HG03575 (cell line): Measurements from ENCODE around the gene SHANK3.
"Not testable (repeated sequence)": the region's sequence is repeated elsewhere in the genome, so short reads cannot be mapped to it uniquely, and the experiment has no call there.

ENCODE experiments used
- ATAC-seq: cut with Tn5 transposase; IDR thresholded peaks from one replicate; pipeline ENCODE4 v1.9.1; 2021; ENCODE audit not compliant: unreplicated experiment, insufficient number of reproducible peaks, low FRiP score; ENCODE audit errors: extremely low read depth

Gene SHANK3

DNA sequence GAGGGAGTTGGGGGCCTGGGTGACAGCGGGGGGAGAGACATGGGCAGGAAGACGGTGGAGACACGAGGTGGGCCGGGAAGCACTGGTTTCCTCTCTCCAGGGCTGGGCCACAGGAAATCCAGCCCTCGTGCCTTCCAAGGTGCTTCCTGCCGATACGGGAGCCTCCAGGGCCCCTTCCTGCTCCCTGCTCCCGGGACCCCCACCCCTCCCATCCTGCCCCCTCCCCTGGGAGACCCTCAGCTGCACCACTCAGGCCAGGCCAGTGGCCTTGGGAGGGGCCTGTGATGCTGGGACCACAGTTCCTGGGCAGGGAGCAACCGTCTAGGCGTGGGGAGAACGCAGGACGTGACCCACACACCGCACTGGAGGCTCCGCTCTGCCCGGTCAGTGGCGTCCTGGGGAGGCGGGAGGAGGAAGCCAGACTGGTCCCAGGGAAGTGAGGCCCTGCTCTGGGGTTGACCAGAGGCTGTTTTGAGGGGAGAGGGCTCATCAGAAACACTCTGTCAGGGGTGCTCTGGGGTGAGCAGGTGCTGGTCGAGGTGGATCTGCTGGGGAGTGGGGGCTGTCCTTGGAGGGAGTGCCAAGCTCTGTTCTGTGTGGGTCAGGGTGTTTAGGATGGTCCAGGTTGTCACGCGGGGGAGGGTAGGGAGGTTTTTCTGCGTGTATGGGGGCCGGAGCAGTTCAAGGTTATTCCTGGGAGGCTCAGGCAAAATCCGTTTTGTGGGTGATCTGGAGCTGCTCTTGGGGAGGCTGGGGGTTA, at the start of gene SHANK3:
Gene SHANK3, plus strand, starts transcription at position 353 of the 760 bp plus-strand sequence.
- no peak for ATAC-seq

DNA sequence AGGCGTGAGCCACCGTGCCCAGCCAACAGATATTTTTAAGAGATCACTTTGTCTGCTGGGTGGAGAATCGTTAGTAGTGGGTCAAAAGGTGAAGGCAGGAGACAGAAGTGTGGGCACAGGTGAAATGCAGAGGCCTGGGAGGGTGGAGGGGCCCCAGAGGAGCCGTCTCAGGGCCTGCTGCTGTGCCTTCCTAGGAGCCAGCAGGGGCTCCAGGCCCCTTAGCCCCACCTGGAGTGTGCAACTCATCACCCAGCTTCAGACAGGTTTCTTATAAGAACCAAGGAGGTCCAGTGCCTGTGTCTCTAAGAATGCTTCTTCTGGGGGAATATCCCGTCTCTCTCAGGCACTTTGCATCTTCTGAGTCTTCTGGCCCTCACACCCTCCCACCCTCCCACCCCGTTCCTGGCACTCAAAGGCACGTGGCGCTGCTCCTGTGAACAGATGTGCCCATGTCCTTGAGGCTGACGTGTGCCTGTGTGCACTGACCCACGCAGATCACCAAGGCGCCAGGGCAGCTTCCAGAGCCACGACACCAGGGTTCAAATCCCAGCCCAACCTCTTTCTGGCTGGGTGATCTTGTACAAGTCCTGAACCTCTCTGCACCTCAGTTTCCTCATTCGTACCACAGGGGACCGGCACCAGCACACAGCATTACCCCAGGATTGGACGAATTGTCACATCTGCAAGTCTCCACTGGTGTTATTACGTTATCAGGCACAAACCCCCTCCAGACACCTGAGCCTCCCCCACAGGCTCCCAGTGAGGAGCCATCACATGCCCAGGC, 48.1 kb upstream of the SHANK3 start:
- no peak for ATAC-seq

DNA sequence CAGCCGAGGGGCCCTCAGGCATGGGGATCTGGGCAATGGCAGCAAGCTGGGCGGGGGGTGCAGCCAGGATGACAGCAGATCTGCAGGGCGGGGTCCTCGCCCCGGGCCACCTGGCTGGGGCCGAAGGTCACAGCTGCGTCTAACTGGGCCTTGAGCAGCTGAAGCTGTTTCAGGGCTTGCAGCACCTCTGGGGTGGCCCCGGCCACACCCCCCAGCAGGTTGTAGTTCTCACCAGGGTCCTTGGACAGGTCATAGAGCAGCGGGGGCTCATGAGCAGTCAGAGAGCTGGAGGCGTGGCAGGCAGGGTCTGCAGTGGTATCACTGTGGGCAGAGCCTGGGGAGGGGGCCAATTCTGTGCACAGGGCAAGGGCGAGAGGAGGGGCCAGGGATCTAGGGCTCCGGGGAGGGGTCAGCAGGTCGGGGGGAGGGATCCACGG, 47.5 kb upstream of the SHANK3 start:
- ATAC-seq: no peak

DNA sequence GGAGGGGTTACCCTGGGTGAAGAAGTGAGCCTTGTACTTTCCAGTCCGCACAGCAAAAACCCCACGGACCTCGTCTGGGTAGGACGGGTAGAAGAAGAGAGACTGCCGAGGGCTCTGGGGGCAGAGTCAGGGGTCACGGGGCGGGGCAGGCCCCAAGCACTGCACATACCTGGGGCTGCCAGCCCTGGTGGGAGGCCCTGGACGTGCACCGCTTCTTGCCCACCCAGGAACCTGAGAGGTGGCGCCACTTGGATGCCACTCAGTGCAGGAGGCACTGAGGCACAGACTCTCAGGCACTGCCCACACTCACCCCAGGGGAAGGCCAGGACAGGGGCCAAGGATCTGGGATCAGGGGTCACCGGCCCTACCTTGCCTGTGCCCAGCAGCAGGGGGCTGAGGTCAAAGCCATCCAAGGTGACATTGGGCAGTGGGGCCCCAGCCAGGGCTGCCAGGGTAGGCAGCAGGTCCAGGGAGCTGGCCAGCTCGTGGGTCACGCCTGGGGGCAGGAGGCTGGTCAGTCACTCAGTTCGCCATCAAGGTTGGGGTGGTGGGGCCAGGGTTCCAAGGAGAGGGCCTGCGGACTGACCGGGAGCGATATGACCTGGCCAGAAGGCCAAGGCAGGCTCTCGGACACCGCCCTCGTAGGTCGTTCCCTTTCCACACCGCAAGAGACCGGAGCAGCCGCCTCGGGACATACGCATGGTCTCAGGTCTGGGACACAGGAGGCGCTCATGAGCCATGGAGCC, 46.9 kb upstream of the SHANK3 start:
- ATAC-seq: no peak

DNA sequence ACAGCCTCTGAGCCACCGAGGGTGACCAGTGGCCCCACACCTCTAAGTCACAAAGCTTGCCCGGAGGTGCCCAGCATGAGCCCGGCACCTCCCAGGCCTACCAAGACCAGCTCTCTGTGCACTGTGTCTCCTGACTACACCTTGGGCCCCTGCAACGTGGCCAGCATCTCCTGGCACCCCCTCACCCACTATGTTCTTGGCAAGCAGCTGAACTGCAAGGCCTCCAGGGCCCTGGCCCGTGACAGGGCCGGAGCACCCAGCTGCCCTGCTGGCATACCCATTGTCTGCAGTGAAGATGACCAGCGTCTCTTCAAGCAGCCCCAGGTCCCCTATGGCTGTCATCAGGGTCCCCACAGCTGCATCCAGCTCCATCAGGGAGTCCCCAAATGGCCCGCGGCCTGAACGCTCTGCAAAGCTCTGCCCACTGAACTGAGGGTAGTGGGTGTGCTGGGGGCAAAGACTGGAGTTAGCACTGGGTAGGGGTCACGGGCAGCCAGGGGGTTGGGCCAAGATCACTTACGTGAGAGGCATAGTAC, 46.2 kb upstream of the SHANK3 start:
- no peak for ATAC-seq

DNA sequence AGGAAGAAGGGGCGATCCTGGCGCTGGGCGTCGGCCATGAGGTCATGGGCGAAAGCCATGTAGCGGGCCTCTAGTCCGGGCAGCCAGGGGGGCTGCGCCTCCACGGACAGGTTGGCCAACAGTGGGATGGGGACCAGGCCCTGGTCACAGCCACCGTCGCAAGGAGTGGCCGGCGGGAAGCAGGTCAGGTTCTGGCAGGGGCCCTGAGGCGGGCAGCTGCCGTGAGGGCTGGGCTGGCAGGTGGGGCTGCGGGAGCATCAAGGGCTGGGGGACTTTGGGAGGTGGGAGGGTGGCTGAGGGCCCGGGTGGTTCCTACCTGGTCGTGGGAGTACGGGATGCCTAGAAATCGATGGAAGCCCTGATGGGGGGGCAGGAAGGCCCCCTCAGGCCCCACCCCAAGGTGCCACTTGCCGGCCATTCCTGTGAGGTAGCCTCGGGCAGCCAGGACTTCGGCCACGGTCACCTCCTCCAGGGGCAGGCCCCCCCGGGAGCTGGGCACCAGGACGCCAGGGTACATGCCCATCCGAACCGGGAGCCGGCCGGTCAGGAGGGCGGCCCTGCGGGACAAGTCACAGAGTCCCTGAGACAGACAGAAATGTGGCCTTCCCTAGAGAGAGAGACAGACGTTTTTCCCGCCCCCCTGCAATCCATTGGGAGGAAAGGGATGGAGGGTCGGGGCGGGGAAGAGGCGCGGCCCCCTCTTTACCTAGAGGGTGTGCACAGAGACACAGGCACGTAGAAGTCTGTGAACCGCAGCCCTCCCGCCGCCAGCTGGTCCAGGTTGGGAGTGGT, 45.6 kb upstream of the SHANK3 start:
- no peak for ATAC-seq

DNA sequence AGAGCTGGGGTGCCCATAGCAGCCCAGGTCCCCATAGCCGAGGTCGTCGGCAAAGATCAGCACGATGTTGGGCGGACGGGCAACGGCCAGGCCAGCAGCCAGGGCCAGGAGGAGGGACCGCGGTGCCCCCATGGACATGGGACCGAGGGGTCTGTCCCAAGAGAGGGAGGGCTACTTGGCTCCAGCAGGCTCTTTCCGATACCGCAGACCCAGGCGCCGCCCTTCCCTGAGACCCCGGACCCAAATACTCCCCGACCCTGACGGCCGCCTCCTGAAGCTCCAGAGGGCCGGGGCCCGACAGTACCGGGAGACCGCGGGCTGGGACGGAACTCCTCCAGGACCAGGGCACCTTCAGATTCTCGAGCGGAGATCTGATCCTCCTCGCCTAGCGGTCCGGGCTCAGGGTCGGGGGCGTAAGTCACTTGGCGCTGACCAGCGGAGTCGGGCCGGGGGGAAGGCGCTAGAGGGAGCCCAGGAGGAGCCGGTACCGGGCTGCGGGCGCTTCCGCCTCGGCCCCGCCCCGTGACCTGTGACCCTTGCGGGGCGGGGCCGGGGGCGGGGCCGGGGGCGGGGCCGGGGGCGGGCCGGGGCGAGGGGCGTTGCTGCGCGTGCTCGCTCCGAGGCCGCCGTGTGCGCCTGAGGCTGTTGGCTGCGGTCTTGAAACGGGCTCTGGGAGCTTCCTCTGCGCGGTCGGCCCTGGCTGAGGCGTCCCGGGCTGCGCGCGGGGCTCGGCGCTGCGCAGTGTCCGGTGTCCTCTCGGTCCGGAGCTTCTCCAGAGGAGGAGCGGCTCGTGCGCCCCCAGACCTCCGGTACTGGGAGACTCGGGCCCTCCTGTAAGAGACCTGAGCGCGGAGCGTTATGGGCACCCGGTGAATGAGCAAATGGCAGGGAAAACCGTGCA, 44.7 kb upstream of the SHANK3 start, which contains the start of gene ARSA:
Gene ARSA, minus strand, starts transcription at position 511 of the 901 bp plus-strand sequence. Its CDS starts 373 bp downstream, at position 138.
- ATAC-seq: no peak

DNA sequence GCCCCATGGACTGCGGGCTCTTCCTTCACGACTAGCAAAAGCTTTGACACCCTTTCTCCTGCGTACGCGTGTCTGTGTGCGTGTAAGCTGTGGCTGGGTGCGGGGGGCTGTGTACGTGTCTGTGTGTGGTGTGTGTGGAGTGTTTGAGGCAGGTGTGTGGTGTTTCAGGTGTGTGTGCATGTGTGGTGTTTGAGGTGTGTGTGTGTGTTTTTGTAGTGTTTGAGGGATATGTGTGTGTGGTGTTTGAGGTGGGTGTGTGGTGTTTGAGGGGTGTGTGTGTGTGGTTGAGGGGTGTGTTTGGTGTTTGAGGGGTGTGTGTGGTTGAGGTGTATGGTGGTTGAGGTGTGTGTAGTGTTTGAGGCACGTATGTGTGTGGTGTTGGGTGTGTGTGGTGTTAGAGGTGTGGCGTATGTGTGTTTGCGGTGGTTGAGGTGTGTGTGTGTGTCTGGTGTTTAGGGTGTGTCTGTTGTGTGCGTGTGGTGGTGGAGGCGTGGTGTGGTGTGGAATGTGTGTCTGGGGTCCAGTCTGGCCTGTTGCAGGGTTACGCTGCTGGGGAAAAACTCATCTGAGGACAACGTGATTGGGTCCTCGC, 44.0 kb upstream of the SHANK3 start:
- ATAC-seq: no peak

DNA sequence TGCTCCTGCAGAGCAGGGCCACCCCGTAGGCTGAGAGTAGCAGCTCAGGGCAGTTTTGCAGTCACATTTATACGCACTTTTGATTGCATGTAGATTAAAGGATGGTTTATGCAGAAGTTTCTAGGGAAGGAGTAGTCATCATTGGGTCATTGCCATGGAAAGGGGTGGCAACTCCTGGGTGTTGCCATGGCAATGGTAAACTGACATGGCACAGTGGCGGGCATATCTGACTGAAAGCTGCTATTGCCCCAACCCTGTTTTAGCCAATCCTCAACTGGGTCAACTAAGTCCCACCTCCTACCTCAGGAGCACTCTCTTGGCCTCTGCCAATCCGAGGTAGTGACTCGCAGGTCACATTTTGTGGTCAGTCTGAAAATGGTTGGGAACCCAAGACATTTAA, 42.2 kb upstream of the SHANK3 start:
- ATAC-seq: no peak

DNA sequence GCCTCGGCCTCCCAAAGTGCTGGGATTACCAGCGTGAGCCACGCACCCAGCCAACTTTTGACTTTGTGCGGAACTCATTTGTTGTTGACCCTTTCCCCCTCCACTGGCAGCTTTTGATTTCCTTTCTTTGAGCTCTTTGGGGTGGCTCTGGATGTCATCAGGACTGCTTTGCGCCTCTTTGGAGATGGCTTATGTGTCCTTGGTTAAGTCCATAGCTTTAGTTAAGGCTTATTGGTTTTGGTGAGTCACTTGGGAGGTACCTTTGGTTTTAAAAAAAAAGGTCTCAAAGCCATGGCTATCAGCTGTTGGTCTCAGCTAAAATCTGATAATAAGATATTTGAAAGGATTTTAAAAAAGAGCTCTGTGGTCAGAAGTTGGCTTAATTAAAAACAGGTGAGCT, 39.5 kb upstream of the SHANK3 start:
- ATAC-seq: no peak

DNA sequence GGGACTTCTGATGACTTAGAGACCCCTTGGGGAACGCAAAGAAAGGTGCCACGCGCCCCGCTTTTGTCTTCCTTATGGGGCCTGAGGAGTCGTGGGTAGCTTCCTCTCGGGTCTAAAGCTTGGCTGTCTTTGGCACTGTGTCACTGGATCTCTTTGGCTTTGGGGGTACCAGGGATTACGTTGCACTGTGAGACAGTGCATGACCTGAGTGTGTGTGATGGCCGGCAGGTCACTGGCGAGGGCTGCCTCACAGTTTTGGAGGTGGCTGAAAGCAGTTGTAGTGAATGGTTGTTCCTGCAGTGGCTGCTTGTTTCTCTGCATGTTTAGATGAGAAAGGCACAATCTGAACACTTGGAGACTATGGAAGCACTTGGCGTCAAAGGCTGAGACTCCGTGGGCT, 38.9 kb upstream of the SHANK3 start:
- ATAC-seq: no peak

DNA sequence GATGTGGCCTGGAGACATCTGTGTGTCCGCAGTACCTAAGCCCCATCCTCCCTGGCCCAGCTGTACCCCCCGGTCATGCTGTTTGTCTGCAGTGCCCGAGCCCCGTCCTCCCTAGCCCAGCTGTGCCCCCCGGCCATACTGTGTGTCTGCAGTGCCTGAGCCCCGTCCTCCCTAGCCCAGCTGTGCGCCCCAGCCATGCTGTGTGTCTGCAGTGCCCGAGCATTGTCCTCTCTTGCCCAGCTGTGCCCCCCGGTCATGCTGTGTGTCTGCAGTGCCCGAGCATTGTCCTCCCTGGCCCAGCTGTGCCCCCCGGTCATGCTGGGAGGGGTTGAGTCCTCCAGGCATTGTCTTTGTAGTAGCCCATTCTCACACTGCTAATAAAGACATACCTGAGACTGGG, 37.0 kb upstream of the SHANK3 start:
- no peak for ATAC-seq

DNA sequence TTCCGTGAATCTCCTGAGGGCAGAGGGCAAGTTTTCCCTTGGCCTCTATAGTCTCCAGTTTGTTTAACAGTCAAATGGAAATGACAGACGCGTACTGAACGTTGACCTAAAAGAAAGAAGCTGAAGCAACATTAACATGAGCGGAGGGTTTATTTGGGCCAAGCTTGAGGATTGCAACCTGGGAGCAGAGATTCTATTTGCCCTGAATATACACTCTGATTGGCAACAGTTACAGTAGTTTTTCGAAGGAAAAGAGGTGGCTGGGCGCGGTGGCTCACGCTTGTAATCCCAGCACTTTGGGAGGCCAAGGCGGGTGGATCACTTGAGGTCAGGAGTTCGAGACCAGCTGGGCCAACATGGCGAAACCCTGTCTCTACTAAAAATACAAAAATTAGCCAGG, 32.3 kb upstream of the SHANK3 start:
- ATAC-seq: not testable (repeated sequence)

DNA sequence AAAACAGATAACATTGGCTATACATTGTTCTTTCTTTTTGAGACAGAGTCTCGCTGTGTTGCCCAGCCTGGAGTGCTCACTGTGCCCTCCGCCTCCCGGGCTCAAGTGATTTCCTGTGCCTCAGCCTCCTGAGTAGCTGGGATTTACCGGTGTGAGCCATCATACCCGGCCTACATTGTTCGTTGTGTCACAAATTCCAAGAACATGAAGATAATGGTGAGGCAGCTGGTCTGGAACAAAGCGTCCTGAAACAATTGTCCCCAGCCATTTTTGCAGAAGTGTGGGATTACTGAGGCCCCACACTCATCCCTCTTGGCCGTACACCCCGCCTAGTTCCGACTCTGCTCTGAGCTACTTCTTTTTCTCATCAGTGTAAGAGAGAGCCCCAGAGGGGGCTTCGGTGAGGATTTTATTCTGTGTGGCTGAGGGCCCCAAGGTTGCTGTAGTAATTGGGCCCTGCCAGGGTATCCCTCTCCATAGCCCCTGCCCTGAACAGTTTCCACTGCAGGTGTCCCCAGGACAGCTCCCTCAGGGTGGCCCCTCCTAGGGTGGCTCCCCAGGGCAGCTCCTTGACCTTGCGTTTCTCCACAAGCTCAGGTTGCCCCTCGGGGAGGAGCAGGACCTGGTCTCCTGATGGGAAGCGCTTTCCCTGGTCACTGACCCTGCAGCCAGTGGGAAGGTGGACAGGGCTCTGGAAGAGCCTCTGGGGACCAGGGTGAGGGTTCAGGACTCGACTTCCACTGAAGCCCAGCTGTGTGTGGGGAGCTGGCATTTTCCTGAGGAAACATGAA, 31.6 kb upstream of the SHANK3 start:
- ATAC-seq: no peak

DNA sequence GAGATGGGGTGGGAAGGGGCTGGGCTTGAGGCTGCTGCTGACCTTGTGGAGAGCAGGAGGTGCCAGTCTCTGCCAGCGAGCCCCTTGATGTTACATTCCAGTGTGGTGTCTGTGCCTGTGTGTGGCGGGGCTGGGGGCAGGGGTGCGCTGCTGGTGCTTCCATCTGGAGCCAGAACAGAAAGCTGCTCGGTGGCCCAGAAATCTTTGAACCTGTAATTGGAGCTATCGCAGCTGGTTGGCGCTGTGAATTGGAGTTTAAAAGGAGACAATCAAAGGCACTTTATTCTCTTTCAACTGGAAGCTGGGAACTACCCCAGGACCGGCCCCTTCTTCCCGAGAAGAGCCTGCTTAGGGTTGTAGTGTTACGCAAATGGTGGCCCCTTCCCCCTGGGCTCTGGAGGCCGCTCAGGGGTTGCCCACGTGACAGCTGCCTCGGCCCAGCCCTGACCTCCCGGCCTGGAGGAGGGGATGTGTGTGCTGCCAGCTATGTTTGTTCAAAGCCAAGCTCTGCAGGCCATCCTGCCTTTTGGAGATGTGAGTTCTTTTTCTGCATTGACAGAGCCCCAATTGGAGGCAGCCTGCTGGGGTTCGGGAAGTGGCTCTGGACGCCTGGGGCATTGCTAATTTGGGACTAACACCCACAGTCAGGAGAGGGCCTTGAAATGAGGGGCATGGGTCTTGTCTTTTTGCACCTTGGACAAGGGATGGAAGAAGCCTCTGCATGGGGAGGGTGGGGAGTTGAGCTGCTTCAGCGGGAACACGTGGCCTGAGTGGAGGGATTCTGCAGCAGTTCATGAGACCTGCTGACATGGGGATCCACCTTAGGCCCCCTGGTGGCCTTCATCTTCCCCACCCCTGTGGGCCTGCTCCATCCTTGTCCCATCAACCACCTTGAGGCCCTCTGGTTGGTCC, 30.7 kb upstream of the SHANK3 start:
- ATAC-seq: no peak
